GM18867 (cell line): ENCODE results near the gene EGLN2.
A peak's percentile ranks its signal among the peaks of the same experiment; 100 is the strongest.
"Not testable (repeated sequence)": the region's sequence is repeated elsewhere in the genome, so short reads cannot be mapped to it uniquely, and the experiment has no call there.

Experiments
- ATAC-seq: cut with Tn5 transposase; IDR thresholded peaks from one replicate; pipeline ENCODE4 v1.9.1; 2021; ENCODE audit warnings: mild to moderate bottlenecking, moderate library complexity; ENCODE audit not compliant: unreplicated experiment

The EGLN2 gene

GRCh38 chr19:40798683-40799557, at the start of gene EGLN2:
Gene EGLN2, plus strand, starts transcription at chr19:40799191. Its CDS starts 1,382 bp downstream, at chr19:40800573.
- ATAC-seq, result peak; percentile 74

DNA sequence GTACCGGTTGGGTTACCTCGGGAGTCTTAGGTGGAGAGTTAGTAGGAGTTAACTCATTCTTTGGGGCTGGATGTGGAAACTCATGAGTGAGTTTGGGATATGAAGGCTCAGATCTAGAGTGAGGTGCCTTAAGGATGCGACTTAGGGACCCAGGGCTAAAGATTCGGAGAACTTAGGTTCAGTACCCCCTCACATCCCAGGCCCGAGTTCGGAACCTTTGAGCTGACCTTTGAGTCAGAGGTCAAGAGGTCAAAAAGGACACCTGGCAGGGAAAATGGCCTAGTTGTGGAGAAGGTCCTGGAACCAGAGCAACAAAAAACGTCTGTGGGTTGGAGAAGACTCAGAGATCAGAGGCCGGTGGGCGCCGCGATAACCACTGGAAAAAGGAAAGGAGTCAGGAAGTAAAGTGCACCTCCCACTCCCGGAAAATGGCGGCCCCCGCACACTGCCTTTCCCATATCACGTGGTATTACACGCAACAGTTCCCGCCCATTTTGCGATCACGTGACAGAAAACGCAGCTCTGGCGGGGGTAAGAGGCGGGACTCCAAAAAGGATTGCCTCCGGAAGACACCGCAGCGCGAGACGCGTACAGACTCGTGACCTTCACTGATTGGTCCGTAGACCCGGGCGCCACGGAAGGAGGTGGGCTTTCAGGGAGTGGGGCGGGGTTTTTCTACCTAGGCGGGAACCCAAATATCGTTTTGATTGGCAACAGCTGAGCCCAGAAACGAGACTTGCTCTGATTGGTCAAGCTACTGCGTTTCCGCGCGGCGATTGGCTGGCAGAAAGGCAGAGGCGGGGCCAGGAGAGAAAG, 48.7 kb upstream of the EGLN2 start, which contains the start of gene ACTMAP:
ACTMAP (minus strand) TSS at position 420 of the 816 bp plus-strand sequence. CDS start 674 bp downstream, outside the sequence.
- peak; percentile 85 for ATAC-seq

- ATAC-seq, result peak; percentile 45
These were observed 48.0 kb upstream of the EGLN2 start, which contains the start of gene SNRPA for GRCh38 chr19:40750874-40751537. Gene SNRPA, plus strand, starts transcription at chr19:40751203. Its CDS starts 206 bp downstream, at chr19:40751409.

DNA sequence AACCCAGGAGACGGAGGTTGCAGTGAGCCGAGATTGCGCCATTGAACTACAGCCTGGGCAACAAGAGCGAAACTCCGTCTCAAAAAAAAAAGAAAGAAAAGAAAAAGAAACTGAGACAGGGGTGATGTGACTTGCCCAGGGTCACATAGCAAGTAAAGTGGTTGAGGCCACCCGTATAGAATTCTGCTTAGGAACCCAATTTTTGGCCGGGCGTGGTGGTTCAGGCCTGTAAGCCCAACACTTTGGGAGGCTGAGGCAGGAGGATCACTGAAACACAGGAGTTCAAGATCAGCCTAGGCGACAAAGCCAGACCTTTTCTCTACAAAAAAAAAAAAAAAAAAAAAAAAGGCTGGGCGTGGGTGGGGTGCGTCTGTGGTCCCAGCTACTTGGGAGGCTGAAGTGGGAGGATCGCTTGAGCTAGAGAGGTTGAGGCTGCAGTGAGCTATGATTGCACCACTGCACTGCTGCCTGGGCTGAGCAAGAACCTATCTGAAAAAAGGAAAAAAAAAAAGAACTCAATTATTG, 46.7 kb upstream of the EGLN2 start:
- ATAC-seq, result no peak

DNA sequence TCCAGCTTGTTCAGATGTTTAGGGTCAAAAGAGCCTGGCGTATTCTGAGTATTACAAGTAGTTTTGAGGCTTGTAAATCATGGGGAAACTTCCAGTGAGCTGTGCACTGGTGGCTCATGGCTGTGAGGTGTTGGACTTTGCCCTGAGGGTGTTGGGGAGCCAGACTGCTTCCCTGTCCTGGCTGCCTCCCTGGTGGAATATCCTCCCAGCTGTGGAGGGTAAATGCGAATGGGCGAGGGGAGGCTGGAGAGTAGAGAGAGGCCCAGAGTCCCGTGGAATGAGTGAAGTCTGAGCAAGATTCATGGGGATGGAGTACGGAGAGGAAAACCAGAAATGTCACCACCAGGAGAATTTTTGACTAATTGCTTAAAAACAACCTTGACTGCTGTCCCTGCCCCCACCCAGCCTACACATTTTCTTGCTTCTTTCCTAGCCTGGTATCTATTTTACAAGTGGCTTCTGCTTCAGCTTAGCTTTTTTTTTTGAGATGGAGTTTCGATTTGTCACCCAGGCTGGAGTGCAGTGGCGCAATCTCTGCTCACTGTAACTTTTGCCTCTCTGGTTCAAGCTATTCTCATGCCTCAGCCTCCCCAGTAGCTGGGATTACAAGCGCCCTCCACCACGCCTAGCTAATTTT, 44.3 kb upstream of the EGLN2 start:
- no peak for ATAC-seq

GRCh38 chr19:40755248-40755624, 43.8 kb upstream of the EGLN2 start:
- no peak for ATAC-seq

DNA sequence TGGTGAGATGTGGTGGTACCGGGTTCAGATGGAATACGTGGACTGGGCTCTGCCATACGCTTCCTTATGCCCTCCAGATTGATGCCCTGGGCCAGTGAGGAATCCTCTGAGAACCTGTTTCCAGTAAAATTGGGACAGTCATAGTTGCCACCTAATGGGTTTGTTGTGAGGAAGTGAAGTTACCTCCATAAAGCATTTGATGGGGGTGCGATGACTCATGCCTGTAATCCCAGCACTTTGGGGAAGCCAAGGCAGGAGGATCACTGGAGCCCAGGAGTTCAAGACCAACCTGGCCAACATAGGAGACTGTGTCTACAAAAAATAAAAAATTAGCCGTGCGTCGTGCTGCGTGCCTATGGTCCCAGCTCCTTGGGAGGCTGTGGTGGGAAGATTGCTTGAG, 43.2 kb upstream of the EGLN2 start:
- no peak for ATAC-seq

DNA sequence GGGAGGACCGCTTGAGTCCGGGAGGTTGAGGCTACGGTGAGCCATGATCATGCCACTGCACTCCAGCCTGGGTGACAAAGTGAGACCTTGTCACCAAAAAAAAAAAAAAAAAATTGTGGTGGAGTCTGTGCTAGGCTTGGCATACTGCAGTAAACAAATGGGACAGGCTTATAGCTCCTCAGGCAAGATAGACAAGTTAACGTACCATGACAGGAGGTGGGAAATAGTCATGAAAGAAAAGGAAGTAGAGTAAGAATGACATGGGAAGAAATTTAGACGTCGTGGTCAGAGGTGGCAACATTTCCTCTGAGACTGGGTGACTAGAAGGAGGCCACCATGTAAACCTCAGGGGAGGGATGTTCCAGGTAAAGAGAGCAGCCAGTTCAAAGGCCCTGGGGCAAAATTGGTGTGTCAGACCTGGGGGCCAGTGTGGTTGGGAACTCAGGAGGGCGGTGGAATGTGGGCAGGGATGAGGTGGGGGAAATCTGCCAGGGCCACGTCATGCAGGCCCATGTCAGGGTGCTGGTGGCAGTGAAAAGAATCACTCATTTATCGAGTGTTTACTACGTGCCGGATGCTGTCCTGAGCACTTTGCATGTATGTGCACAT, 42.4 kb upstream of the EGLN2 start:
- no peak for ATAC-seq

- ATAC-seq, result no peak
These were observed 40.5 kb upstream of the EGLN2 start for GRCh38 chr19:40758491-40758890.

DNA sequence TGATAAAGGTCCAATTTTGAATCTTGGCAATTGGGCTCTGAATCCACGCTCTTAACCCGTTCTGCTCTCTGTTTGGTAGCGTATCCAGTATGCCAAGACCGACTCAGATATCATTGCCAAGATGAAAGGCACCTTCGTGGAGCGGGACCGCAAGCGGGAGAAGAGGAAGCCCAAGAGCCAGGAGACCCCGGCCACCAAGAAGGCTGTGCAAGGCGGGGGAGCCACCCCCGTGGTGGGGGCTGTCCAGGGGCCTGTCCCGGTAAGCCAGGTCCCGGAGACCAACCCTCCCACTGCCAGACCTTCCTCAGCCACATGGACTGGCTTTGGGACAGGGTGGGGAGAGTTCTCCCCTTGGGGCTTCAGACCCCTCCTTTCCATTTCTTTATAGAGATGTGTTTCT, 39.6 kb upstream of the EGLN2 start:
- no peak for ATAC-seq

GRCh38 chr19:40762754-40763470, 36.1 kb upstream of the EGLN2 start:
- ATAC-seq, result no peak

GRCh38 chr19:40763526-40763925, 35.5 kb upstream of the EGLN2 start:
- no peak for ATAC-seq

- no peak for ATAC-seq
These were observed 35.0 kb upstream of the EGLN2 start for GRCh38 chr19:40763963-40764362.

DNA sequence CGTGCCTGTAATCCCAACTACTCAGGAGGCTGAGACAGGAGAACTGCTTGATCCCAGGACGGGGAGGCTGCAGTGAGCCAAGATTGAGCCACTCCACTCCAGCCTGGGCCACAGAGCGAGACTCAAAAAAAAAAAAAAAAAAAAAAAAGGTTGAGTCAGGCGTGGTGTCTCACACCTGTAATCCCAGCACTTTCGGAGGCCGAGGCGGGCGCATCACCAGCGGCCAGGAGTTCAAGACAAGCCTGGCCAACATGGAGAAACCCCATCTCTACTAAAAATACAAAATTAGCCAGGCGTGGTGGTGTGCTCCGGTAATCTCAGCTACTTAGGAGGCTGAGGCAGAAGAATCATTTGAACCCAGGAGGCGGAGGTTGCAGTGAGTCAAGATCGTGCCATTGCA, 32.6 kb upstream of the EGLN2 start:
- not testable (repeated sequence) for ATAC-seq

DNA sequence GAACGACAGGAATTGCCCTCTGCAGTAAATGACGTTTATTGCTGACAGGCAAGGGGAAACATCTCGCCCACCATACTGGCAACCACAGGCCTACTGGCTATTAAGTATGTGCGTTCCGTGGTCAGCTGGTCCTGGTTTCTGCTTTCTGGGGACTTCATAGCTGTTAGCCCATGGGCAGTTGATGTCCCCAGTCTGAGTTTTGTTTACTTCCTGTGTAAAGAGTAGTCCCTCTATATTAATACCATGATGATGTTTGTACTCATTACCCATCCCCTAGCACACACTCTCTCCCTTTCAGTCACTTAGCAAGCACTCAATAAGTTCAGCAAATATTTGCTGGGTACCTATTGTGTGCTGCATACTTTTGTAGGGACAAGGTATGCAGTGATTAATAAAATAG, 30.1 kb upstream of the EGLN2 start:
- ATAC-seq, result no peak

DNA sequence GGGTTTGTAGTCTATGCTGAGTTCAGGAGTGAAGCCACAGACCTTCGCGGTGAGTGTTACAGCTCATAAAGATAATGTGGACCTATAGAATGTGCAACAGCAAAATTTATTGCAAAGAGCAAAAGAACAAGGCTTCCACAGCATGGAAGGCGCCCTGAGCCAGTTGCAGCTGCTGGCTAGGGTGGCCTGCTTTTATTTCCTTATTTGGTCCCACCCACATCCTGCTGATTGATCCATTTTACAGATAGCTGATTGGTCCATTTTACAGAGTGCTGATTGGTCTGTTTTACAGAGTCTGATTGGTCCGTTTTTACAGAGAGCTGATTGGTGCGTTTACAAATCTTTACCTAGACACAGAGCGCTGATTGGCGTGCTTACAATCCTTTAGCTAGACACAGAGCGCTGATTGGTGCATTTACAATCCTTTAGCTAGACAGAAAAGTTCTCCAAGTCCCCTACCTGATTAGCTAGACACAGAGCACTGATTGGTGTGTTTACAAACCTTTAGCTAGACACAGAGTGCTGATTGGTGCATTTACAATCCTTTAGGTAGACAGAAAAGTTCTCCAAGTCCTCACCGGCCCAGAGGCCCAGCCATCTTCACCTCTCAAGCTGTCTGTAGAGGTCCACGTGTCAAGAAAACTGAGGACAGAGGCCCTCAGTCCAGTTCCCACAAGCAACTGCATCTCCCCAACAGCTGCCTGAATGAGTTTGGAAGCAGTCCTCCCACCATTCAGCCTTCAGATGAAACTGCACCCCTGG, 27.7 kb upstream of the EGLN2 start:
- not testable (repeated sequence) for ATAC-seq

GRCh38 chr19:40774916-40775631, 23.9 kb upstream of the EGLN2 start, which contains the start of gene MIA:
Gene MIA, plus strand, starts transcription at chr19:40775521. Its CDS starts 22 bp downstream, at chr19:40775543.
- ATAC-seq, result no peak

GRCh38 chr19:40775632-40776022, 23.4 kb upstream of the EGLN2 start:
- ATAC-seq, result no peak
